Measurements from ENCODE around the gene KIF9.

Gene KIF9

GRCh38 chr3:47291158-47291753, 8.7 kb upstream of the KIF9 start:
- Histone ChIP-seq H3K27ac (ENCODE audit: low read length) (no peak overlapping the region), H3K9me3 (ENCODE audit: insufficient read depth, low read length, severe bottlenecking) (no peaks in the 10 kb centered on the region), H3K4me3 (ENCODE audit: low read depth in 1 of 2, low read length in 2 of 2) (no peak overlapping the region), H3K4me2 (ENCODE audit: insufficient read depth, low read length) (no peak overlapping the region), H3K79me2 (ENCODE audit: insufficient read depth, low read length) (peaks cover 74% of the 10 kb centered on the region), H3K4me1 (ENCODE audit: insufficient read depth, low read length) (0 out of 2 replicates have a peak, but pooled peaks cover 4% of the 10 kb centered on the region), H2AFZ (ENCODE audit: low read depth, low read length) (no peak overlapping the region), H3K9ac (ENCODE audit: low read depth, low read length) (no peak overlapping the region), H3K27me3 (ENCODE audit: insufficient read depth, low read length, poor library complexity) (no peaks in the 10 kb centered on the region), H4K20me1 (ENCODE audit: insufficient read depth, low read length) (peaks cover 16% of the 10 kb centered on the region; the same call in 1 of the 2 replicates), H3K36me3 (ENCODE audit: insufficient read depth, low read length) (peaks cover 28% of the 10 kb centered on the region)
- no peak for ATAC-seq (ENCODE audit: insufficient read depth, low read depth)
- TF ChIP-seq, protein P1, sequence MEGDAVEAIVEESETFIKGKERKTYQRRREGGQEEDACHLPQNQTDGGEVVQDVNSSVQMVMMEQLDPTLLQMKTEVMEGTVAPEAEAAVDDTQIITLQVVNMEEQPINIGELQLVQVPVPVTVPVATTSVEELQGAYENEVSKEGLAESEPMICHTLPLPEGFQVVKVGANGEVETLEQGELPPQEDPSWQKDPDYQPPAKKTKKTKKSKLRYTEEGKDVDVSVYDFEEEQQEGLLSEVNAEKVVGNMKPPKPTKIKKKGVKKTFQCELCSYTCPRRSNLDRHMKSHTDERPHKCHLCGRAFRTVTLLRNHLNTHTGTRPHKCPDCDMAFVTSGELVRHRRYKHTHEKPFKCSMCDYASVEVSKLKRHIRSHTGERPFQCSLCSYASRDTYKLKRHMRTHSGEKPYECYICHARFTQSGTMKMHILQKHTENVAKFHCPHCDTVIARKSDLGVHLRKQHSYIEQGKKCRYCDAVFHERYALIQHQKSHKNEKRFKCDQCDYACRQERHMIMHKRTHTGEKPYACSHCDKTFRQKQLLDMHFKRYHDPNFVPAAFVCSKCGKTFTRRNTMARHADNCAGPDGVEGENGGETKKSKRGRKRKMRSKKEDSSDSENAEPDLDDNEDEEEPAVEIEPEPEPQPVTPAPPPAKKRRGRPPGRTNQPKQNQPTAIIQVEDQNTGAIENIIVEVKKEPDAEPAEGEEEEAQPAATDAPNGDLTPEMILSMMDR (IDR thresholded peaks at IDR 0.05; ENCODE audit: borderline replicate concordance, extremely low read depth, low read length, poor library complexity, severe bottlenecking) = no peak
- TF ChIP-seq EZH2 (IDR thresholded peaks at IDR 0.05; ENCODE audit: borderline replicate concordance, low read depth, low read length, severe bottlenecking) = no peak
- DNase-seq = no peak

DNA sequence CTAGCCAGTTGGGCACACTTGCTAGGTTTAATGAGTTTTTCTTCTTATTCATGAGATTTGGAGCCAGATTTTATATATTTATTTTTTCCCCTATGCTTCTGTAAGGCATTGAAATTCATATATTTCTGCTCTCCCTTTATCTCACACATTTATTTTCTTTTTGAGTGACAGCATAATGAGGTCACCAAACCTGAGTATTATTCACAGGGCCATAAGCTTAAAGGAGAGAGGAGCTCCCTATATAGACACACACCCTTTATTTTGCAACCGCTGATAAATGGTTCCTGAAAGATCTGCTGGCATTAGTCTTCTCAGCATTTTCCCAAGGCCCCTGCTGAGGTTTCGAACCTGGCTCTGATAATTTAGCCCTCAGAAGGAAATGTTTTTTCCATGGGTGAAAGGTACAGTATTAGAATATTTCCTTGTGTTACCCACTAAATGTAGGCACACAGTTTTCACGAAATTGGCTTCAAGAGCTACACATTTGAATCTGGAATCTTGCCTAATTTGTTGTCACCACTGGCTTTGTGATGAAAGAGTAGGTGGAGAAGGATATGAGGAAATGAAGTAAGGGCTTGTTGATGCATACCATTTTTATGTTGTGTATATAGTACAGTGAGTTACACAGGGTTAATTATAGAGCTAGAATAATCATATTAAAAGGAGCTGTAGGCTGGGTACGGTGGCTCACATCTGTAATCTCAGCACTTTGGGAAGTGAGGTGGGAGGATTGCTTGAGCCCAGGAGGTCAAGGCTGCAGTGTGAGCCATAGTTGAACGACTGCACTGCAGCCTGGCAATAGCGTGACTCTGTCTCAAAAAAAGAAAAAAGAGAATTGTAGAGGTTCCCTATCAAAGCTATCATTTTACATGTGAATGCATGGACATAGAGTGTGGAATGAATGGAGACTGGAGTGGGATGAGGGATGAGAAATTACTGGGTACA, 6.6 kb upstream of the KIF9 start:
- no peak overlapping the region for H3K27ac ChIP-seq (ENCODE audit: low read length)
- H3K9ac ChIP-seq (ENCODE audit: low read depth, low read length) = no peak overlapping the region
- H3K27me3 ChIP-seq (ENCODE audit: insufficient read depth, low read length, poor library complexity) = no peaks in the 10 kb centered on the region
- no peak for ATAC-seq (ENCODE audit: insufficient read depth, low read depth)
- TF ChIP-seq EZH2 (IDR thresholded peaks at IDR 0.05; ENCODE audit: borderline replicate concordance, low read depth, low read length, severe bottlenecking) = no peak
- peaks cover 18% of the 10 kb centered on the region for H3K4me1 ChIP-seq (ENCODE audit: insufficient read depth, low read length)
- peaks cover 80% of the 10 kb centered on the region for H3K79me2 ChIP-seq (ENCODE audit: insufficient read depth, low read length)
- H4K20me1 ChIP-seq (ENCODE audit: insufficient read depth, low read length) = peaks cover 5% of the 10 kb centered on the region; the same call in 1 of the 2 replicates
- H3K9me3 ChIP-seq (ENCODE audit: insufficient read depth, low read length, severe bottlenecking) = no peaks in the 10 kb centered on the region
- DNase-seq = no peak
- H2AFZ ChIP-seq (ENCODE audit: low read depth, low read length) = no peak overlapping the region
- H3K36me3 ChIP-seq (ENCODE audit: insufficient read depth, low read length) = peaks cover 30% of the 10 kb centered on the region
- no peak overlapping the region for H3K4me3 ChIP-seq (ENCODE audit: low read depth in 1 of 2, low read length in 2 of 2)
- no peak overlapping the region for H3K4me2 ChIP-seq (ENCODE audit: insufficient read depth, low read length)

DNA sequence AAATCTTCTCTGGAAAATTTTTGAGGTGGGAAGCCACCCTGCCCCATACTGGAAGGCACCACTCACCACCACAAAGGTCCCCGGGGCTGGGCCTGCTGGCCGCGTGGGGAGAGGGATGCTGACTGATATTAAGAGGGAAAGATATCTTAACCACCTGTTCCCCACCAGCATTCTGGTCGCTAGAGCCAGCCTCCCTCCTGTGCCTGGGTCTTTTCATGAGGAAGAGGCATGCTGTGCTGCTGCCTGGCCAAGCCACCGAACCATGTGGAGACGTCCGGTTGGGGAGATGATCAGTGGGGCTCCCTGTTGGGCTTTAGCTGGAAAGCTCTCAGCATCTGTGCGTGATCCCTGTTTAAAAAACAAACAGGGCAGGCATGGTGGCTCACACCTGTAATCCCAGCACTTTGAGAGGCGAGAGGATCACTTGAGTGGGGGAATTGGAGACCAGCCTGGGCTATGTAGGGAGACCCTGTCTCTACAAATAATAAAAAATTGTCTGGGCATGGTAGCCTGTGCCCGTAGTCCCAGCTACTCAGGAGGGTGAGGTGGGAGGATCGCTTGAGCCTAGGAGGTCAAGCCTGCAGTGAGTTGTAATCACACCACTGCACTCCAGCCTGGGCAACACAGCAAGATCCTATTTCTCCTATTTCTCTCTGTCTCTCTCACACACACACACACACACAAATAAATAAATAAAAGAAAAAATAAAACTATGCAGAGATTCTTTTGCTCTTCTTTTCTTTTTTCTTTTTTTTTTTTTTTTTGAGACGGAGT, 1.2 kb upstream of the KIF9 start:
- H2AFZ ChIP-seq (ENCODE audit: low read depth, low read length) = peak overlapping the region; percentile 79
- peaks cover 56% of the 10 kb centered on the region for H3K79me2 ChIP-seq (ENCODE audit: insufficient read depth, low read length)
- 0 out of 2 replicates have a peak, but pooled peaks cover 2% of the 10 kb centered on the region for H4K20me1 ChIP-seq (ENCODE audit: insufficient read depth, low read length)
- H3K27ac ChIP-seq (ENCODE audit: low read length) = peak overlapping the region; percentile 88
- no peak for TF ChIP-seq EZH2 (IDR thresholded peaks at IDR 0.05; ENCODE audit: borderline replicate concordance, low read depth, low read length, severe bottlenecking)
- TF ChIP-seq, protein P1 (IDR thresholded peaks at IDR 0.05; ENCODE audit: borderline replicate concordance, extremely low read depth, low read length, poor library complexity, severe bottlenecking) = no peak
- H3K27me3 ChIP-seq (ENCODE audit: insufficient read depth, low read length, poor library complexity) = no peaks in the 10 kb centered on the region
- H3K4me1 ChIP-seq (ENCODE audit: insufficient read depth, low read length) = peaks cover 46% of the 10 kb centered on the region
- H3K36me3 ChIP-seq (ENCODE audit: insufficient read depth, low read length) = peaks cover 19% of the 10 kb centered on the region
- H3K9me3 ChIP-seq (ENCODE audit: insufficient read depth, low read length, severe bottlenecking) = no peaks in the 10 kb centered on the region
- ATAC-seq (ENCODE audit: insufficient read depth, low read depth) = peak; percentile 14; the same call in 2 of the 3 replicates
- H3K4me2 ChIP-seq (ENCODE audit: insufficient read depth, low read length) = peak overlapping the region; percentile 91
- peak; percentile 35 for DNase-seq
- peak overlapping the region; percentile 73 for H3K9ac ChIP-seq (ENCODE audit: low read depth, low read length)
- H3K4me3 ChIP-seq (ENCODE audit: low read depth in 1 of 2, low read length in 2 of 2) = peak overlapping the region; percentile 69 to 72

Data from DND-41 (cell line).